Activated T-helper 1 cell treated with anti-CD3 and anti-CD28 coated beads, Interleukin-2, amount 50 U/mL, for 16 hours (primary cell): ENCODE results near the gene OMG.
"Not testable (repeated sequence)": the region's sequence is repeated elsewhere in the genome, so short reads cannot be mapped to it uniquely, and the experiment has no call there.

Experiments
- DNase-seq, 2 donors: peaks; one replicate each; pipeline ENCODE4 v3.0.0-alpha.2; 2020; ENCODE audit warnings: low read depth in 1 of 2, low spot score in 1 of 2

The OMG gene

GRCh38 chr17:31308372-31309334 is 11.6 kb upstream of the OMG start:
- DNase-seq = no peak

GRCh38 chr17:31307640-31308039 is 10.6 kb upstream of the OMG start:
- DNase-seq = no peak

- DNase-seq = no peak
Measured at GRCh38 chr17:31299624-31300023, 2.6 kb upstream of the OMG start.

GRCh38 chr17:31296142-31296541 is 897 bp downstream of the OMG start:
- DNase-seq = no peak

- no peak for DNase-seq
Measured at GRCh38 chr17:31295489-31295871, 1.6 kb downstream of the OMG start.

- DNase-seq = no peak
Measured at GRCh38 chr17:31294820-31295488, 2.1 kb downstream of the OMG start.

- no peak for DNase-seq
Measured at GRCh38 chr17:31294231-31294630, 2.8 kb downstream of the OMG start.

- no peak for DNase-seq
Measured at GRCh38 chr17:31293581-31293980, 3.5 kb downstream of the OMG start.

GRCh38 chr17:31291820-31292219 is 5.2 kb downstream of the OMG start:
- DNase-seq = no peak

- DNase-seq = no peak
Measured at GRCh38 chr17:31289790-31290189, 7.2 kb downstream of the OMG start.

GRCh38 chr17:31287932-31288331 is 9.1 kb downstream of the OMG start:
- DNase-seq = not testable (repeated sequence)

GRCh38 chr17:31286587-31286986 is 10.5 kb downstream of the OMG start:
- no peak for DNase-seq

- DNase-seq = no peak
Measured at GRCh38 chr17:31283841-31284240, 13.2 kb downstream of the OMG start.

GRCh38 chr17:31281061-31281460 is 16.0 kb downstream of the OMG start:
- no peak for DNase-seq

GRCh38 chr17:31279401-31279800 is 17.6 kb downstream of the OMG start:
- DNase-seq = no peak

GRCh38 chr17:31275116-31275515 is 21.9 kb downstream of the OMG start:
- DNase-seq = no peak

GRCh38 chr17:31274252-31274651 is 22.8 kb downstream of the OMG start:
- DNase-seq = no peak

GRCh38 chr17:31273516-31273915 is 23.5 kb downstream of the OMG start:
- no peak for DNase-seq

- no peak for DNase-seq
Measured at GRCh38 chr17:31272803-31273202, 24.2 kb downstream of the OMG start.

- no peak for DNase-seq
Measured at GRCh38 chr17:31272236-31272635, 24.8 kb downstream of the OMG start.

GRCh38 chr17:31269578-31269983 is 27.5 kb downstream of the OMG start:
- DNase-seq = no peak

GRCh38 chr17:31269036-31269577 is 27.9 kb downstream of the OMG start:
- DNase-seq = no peak
